HEK293T (cell line): ENCODE data around the gene GALNT13.

Experiments
- ARNT ChIP-seq: fragments of 450-650 bp; IDR thresholded peaks from 2 replicates; pipeline ENCODE4 v1.6.1; 2017; ENCODE audit warnings: mild to moderate bottlenecking
- ELF4 ChIP-seq: fragments of 450-650 bp; IDR thresholded peaks from 2 replicates; pipeline ENCODE4 v1.6.1; 2017; ENCODE audit warnings: antibody characterized with exemption
- FOXA1 ChIP-seq: fragments of 450-650 bp; IDR thresholded peaks from 2 replicates; pipeline ENCODE4 v1.6.1; 2016; ENCODE audit warnings: mild to moderate bottlenecking
- FOXK2 ChIP-seq: fragments of 450-650 bp; IDR thresholded peaks from 2 replicates; pipeline ENCODE4 v1.6.1; 2016; ENCODE audit warnings: mild to moderate bottlenecking
- FOXM1 ChIP-seq: fragments of 450-650 bp; IDR thresholded peaks from 2 replicates; pipeline ENCODE4 v1.6.1; 2017; ENCODE audit warnings: mild to moderate bottlenecking, borderline replicate concordance
- HDGF ChIP-seq: fragments of 450-650 bp; IDR thresholded peaks from 2 replicates; pipeline ENCODE4 v1.6.1; 2017; ENCODE audit warnings: antibody characterized with exemption, borderline replicate concordance
- L3MBTL2 ChIP-seq: fragments of 450-650 bp; conservative IDR thresholded peaks from 2 replicates; pipeline ENCODE4 v1.6.1; 2016; ENCODE audit warnings: mild to moderate bottlenecking
- LEF1 ChIP-seq: fragments of 450-650 bp; IDR thresholded peaks from 2 replicates; pipeline ENCODE4 v1.6.1; 2017; ENCODE audit warnings: mild to moderate bottlenecking, borderline replicate concordance
- NFRKB ChIP-seq: fragments of 450-650 bp; IDR thresholded peaks from 2 replicates; pipeline ENCODE4 v1.6.1; 2016; ENCODE audit warnings: mild to moderate bottlenecking, moderate library complexity
- PKNOX1 ChIP-seq: fragments of 450-650 bp; IDR thresholded peaks from 2 replicates; pipeline ENCODE4 v1.6.1; 2016
- SP1 ChIP-seq: fragments of 450-650 bp; IDR thresholded peaks from 2 replicates; pipeline ENCODE4 v1.6.1; 2017
- SUZ12 ChIP-seq: fragments of 450-650 bp; IDR thresholded peaks from 2 replicates; pipeline ENCODE4 v1.6.1; 2016; ENCODE audit warnings: mild to moderate bottlenecking
- TARDBP ChIP-seq: fragments of 450-650 bp; IDR thresholded peaks from 2 replicates; pipeline ENCODE4 v1.6.1; 2016
- ZNF384 ChIP-seq: fragments of 450-650 bp; IDR thresholded peaks from 2 replicates; pipeline ENCODE4 v1.6.1; 2016

GRCh38 chr2:154243685-154244084, 372.0 kb downstream of the GALNT13 start:
- no peak for TF ChIP-seq SP1
- TF ChIP-seq FOXM1 = no peak
- TF ChIP-seq L3MBTL2 = no peak
- no peak for TF ChIP-seq HDGF
- no peak for TF ChIP-seq ZNF384
- no peak for TF ChIP-seq LEF1
- no peak for TF ChIP-seq ELF4
- no peak for TF ChIP-seq FOXA1
- no peak for TF ChIP-seq PKNOX1
- no peak for TF ChIP-seq ARNT
- no peak for TF ChIP-seq FOXK2
- no peak for TF ChIP-seq TARDBP
- TF ChIP-seq SUZ12 = no peak
- no peak for TF ChIP-seq NFRKB
